Panc1 (cell line): Measurements from ENCODE around the gene CD37.

Experiments used
- POLR2AphosphoS5 ChIP-seq: IDR thresholded peaks from 2 replicates; pipeline ENCODE4 v1.6.1; 2012; ENCODE audit warnings: mild to moderate bottlenecking, low read depth, low read length, moderate library complexity
- SIN3A ChIP-seq: IDR thresholded peaks from 2 replicates; pipeline ENCODE4 v1.6.1; 2012; ENCODE audit warnings: low read depth, mild to moderate bottlenecking, low read length, moderate library complexity, borderline replicate concordance; ENCODE audit not compliant: insufficient read depth
- TCF7L2 ChIP-seq: IDR thresholded peaks from 2 replicates; pipeline ENCODE4 v1.6.1; 2011; ENCODE audit warnings: mild to moderate bottlenecking, low read depth, low read length, inconsistent platforms
- TF ChIP-seq, protein P1 (sequence below): fragments of 450-650 bp; IDR thresholded peaks from 2 replicates; pipeline ENCODE4 v1.5.1; 2017; ENCODE audit warnings: mild to moderate bottlenecking
- TF ChIP-seq, protein P2 (sequence below), 2 experiments: IDR thresholded peaks; 2 replicates each; pipeline ENCODE4 v1.6.1; 2011 to 2012; ENCODE audit warnings: low read depth in 2 of 2, control low read depth in 1 of 2, low read length in 1 of 2, mild to moderate bottlenecking in 1 of 2, moderate library complexity in 1 of 2; ENCODE audit not compliant: insufficient read depth in 1 of 2

DNA sequence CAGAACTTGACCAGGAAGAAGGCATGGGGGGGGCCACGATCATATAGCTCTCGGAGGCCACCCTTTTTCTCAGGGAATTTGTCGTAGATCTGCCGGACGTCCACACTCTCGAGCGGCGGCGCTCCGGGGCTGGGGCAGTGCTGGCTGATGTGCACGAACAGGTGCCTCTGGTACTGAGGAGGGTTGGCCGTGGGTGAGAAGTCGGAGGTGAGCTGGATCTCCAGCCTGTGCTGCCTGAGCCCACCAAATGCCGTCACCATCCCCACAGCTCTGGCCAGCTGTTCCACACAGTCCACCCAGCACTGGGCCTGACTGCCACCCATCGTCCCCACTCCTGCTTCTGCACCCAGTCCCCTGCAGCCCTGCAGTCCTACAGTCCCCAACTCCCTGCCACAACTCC, 12.0 kb downstream of the CD37 start:
- TF ChIP-seq, protein P1, sequence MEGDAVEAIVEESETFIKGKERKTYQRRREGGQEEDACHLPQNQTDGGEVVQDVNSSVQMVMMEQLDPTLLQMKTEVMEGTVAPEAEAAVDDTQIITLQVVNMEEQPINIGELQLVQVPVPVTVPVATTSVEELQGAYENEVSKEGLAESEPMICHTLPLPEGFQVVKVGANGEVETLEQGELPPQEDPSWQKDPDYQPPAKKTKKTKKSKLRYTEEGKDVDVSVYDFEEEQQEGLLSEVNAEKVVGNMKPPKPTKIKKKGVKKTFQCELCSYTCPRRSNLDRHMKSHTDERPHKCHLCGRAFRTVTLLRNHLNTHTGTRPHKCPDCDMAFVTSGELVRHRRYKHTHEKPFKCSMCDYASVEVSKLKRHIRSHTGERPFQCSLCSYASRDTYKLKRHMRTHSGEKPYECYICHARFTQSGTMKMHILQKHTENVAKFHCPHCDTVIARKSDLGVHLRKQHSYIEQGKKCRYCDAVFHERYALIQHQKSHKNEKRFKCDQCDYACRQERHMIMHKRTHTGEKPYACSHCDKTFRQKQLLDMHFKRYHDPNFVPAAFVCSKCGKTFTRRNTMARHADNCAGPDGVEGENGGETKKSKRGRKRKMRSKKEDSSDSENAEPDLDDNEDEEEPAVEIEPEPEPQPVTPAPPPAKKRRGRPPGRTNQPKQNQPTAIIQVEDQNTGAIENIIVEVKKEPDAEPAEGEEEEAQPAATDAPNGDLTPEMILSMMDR, result no peak
- TF ChIP-seq POLR2AphosphoS5, result no peak
- TF ChIP-seq TCF7L2, result no peak
- TF ChIP-seq, protein P2, sequence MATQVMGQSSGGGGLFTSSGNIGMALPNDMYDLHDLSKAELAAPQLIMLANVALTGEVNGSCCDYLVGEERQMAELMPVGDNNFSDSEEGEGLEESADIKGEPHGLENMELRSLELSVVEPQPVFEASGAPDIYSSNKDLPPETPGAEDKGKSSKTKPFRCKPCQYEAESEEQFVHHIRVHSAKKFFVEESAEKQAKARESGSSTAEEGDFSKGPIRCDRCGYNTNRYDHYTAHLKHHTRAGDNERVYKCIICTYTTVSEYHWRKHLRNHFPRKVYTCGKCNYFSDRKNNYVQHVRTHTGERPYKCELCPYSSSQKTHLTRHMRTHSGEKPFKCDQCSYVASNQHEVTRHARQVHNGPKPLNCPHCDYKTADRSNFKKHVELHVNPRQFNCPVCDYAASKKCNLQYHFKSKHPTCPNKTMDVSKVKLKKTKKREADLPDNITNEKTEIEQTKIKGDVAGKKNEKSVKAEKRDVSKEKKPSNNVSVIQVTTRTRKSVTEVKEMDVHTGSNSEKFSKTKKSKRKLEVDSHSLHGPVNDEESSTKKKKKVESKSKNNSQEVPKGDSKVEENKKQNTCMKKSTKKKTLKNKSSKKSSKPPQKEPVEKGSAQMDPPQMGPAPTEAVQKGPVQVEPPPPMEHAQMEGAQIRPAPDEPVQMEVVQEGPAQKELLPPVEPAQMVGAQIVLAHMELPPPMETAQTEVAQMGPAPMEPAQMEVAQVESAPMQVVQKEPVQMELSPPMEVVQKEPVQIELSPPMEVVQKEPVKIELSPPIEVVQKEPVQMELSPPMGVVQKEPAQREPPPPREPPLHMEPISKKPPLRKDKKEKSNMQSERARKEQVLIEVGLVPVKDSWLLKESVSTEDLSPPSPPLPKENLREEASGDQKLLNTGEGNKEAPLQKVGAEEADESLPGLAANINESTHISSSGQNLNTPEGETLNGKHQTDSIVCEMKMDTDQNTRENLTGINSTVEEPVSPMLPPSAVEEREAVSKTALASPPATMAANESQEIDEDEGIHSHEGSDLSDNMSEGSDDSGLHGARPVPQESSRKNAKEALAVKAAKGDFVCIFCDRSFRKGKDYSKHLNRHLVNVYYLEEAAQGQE (IDR thresholded peaks at IDR 0.05; ENCODE audit: insufficient read depth in 1 of 2, low read depth in 2 of 2, low read length in 1 of 2), result no peak
- no peak for TF ChIP-seq SIN3A
